Islet of Langerhans (tissue), 1 donor: Measurements from ENCODE around the gene VMP1.
A peak's percentile ranks its signal among the peaks of the same experiment; 100 is the strongest.
"Not testable (repeated sequence)": the region's sequence is repeated elsewhere in the genome, so short reads cannot be mapped to it uniquely, and the experiment has no call there.

Experiments used
- FAIRE-seq: peaks from one replicate; lab custom pipeline; 2011; peaks lifted over from hg19 to GRCh38; lab: Jason Lieb, UNC

The VMP1 gene

GRCh38 chr17:59841882-59842263 is 134.4 kb downstream of the VMP1 start:
- not testable (repeated sequence) for FAIRE-seq

- no peak for FAIRE-seq
These were observed 135.6 kb downstream of the VMP1 start for GRCh38 chr17:59842901-59843652.

GRCh38 chr17:59844884-59845594 is 137.6 kb downstream of the VMP1 start:
- no peak for FAIRE-seq

GRCh38 chr17:59845595-59846393 is 138.3 kb downstream of the VMP1 start:
- no peak for FAIRE-seq

GRCh38 chr17:59846394-59847165 is 139.1 kb downstream of the VMP1 start:
- no peak for FAIRE-seq

- FAIRE-seq: no peak
These were observed 140.9 kb downstream of the VMP1 start for GRCh38 chr17:59848385-59848668.

GRCh38 chr17:59848778-59849177 is 141.3 kb downstream of the VMP1 start:
- FAIRE-seq: no peak

GRCh38 chr17:59850311-59850710 is 142.9 kb downstream of the VMP1 start:
- FAIRE-seq: not testable (repeated sequence)

GRCh38 chr17:59851439-59852375 is 144.3 kb downstream of the VMP1 start:
- no peak for FAIRE-seq

- FAIRE-seq: not testable (repeated sequence)
These were observed 145.4 kb downstream of the VMP1 start for GRCh38 chr17:59852847-59853167.

- no peak for FAIRE-seq
These were observed 145.9 kb downstream of the VMP1 start for GRCh38 chr17:59853168-59853918.

- FAIRE-seq: not testable (repeated sequence)
These were observed 146.7 kb downstream of the VMP1 start for GRCh38 chr17:59853919-59854729.

GRCh38 chr17:59856859-59857794 is 149.7 kb downstream of the VMP1 start:
- no peak for FAIRE-seq

GRCh38 chr17:59858167-59858816 is 150.8 kb downstream of the VMP1 start:
- FAIRE-seq: no peak

GRCh38 chr17:59858932-59859331 is 151.5 kb downstream of the VMP1 start:
- no peak for FAIRE-seq

GRCh38 chr17:59859444-59860025 is 152.1 kb downstream of the VMP1 start:
- FAIRE-seq: peak; percentile 60

- FAIRE-seq: no peak
These were observed 156.2 kb downstream of the VMP1 start for GRCh38 chr17:59863616-59864015.

GRCh38 chr17:59869941-59870218 is 162.4 kb downstream of the VMP1 start:
- no peak for FAIRE-seq
